GM19238 (cell line): ENCODE measurements around the gene FRMD4B.

Experiments
- DNase-seq: peaks from one replicate; pipeline ENCODE4 v3.0.0; 2011; ENCODE audit warnings: low spot score; ENCODE audit not compliant: insufficient read length

FRMD4B gene

DNA sequence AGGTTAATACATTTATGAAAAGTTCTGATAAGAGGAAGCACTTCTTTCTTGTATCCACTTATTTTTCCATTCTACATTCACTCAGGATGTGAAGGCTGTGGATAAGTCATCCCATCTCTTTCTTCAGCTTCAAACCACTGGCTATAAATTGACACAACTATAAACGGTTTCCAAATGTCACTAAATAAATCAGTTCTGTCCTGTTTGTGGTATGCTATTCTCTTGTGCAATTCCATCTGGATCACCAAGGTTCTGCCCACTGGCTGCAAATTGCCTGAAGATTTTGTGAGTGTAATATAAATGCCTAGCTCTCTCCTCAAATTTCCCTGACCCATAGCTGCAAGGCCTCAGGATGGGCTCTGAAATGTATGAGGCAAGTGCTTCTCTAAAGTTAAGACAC lies 256.4 kb downstream of the FRMD4B start:
- DNase-seq = no peak

DNA sequence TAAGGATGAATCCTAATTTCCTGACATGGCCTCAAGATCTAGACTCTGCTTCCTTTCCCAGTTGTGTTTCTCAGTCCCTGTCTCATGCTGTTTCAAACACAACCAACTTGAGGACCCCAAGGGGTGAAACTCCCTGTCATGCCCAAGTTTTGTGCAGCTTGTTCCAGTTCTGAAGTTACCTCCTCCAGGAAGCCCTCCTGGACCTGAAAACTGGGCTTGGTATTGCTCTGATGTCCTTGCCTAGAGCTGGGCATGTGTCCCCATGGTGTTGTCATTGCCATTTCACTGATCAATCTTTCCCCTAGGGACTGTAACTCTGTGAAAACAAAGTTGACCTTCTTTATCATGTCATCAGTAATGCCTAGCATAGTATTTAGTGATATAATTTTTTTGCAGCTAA lies 257.4 kb downstream of the FRMD4B start:
- DNase-seq = no peak

DNA sequence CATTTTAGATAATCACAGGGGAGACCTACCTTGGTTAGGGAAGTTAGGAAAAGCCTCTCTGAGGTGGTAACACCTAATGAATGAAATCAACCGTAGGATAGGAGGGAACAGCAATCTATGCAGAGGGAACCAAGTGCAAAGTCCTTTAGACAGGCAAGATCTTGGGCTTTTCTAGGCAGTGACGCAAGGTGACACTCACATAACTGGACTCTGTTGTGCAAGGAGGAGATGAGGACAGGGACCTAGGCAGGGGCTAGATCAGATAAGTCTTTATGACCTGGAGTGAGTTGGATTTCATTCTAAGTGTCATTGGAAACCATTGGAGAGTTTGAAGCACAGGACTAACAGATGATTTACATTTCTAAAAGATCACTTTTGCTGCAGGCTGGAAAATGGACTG lies 258.9 kb downstream of the FRMD4B start:
- no peak for DNase-seq

DNA sequence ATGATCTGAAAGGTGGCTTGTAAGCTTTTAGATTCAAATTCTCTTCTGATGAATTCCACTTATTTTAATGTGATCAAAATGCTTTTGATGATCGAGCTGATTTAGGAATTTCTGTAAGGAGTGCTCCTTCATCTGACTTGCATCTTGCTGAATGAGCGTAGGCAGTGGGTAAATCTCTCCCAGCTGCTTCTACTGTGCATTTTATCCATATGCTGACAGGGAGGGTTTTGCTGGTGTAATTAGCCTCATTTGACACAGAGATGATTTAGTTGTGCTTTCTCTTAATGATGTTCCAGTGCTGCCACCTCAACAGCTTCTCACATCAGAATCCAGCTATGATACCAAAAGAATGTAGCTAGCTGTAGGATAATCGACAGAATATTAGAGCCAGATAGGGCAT lies 259.7 kb downstream of the FRMD4B start:
- DNase-seq = no peak

DNA sequence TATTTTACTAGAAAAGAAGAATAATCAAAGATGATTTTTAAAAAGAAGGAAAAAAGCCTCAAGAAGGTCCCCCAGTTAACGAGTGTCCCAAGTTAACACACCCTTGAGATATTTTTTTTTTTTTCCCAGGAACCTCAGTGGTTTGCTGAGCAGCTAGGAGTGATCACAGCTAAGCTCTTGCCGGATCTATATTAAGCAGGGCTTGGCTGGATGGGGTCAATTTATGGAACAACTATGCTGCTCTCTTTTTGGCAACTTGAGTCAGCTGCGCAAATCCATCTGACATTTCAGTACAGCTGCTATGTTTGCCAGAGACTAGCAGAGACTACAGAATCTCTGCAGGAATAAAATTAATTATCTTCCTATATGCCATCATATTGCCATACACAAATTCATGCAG lies 263.5 kb downstream of the FRMD4B start, which contains the start of gene LMOD3:
LMOD3 (minus strand) TSS at position 193 of the 400 bp plus-strand sequence. CDS start 209 bp downstream, outside the sequence.
- no peak for DNase-seq

DNA sequence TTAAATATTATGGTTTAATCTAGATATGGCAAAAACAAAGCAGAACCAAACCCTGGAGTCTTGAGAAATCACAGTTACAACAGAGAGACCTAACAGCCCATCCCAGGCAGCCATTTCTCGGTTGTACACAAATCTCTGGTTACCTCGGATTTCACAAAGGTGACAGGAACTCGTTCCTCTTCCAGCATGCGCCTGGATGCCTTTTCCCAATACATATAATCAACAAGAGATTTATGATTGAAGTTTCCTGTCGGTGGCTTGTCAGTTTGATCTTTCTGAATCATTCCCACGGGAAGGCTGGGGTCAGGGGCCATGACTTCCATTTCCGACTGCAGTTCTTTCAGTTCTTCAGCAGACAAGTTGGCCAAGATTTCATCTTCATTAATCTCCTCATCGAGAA lies 263.9 kb downstream of the FRMD4B start:
- no peak for DNase-seq

DNA sequence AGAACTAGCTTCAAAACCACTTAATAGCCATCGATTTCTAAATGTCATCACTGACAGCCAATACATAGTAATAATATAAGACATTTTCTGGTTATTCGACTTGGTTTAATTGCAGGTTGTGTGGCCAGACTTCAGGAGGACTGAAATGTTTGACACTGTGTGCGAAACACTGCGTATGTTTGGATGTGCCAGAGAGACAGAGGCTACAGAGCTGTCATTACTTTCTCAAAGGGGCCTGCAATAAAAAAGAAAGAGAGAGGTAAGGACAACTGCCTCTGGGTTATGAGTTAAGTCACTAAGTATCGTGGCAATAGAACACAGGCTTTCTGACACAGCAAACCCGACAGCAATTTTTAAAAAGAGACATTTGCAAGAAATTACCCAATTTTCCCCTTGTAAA lies 264.4 kb downstream of the FRMD4B start:
- DNase-seq = no peak

DNA sequence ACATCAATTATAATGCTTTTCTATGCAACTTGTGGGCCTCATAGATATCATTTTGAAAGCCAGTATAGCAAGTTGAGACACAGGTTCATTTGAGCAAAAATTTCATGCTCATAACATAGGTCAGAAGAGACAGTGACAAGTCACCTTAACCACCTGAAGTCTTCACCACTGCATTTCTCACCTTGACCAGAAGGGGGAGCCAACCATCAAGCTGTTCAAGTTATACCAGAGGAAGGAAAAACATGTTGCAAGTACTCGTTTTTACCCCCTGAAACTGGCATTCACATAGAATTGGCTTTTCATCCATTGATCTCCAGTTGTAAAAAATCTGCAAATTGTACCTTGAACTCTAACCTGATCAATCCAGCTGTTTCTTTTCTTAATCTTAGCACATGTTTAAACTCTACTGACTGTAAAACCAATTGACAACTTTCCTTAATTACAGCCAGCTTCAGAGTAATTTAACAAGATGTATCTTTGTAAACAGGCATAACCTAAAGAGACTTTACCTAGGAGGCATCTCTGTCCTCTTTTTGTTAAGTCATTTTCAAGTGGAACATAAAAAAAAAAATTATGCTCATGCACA lies 264.9 kb downstream of the FRMD4B start:
- peak; percentile 11 for DNase-seq
